H1 (cell line): ENCODE measurements around the gene GOLGA7B. TPM values are rescaled to one million over a fixed set of nuclear protein-coding genes. Genes with fewer than 3 reads are reported as not detected.
A peak's percentile ranks its signal among the peaks of the same experiment; 100 is the strongest.

Source experiments
- CTCF ChIA-PET: fragments of 300-600 bp; sonication (Branson Sonifier 250); formaldehyde crosslinking; loops from one replicate; lab custom pipeline; 2021; ENCODE audit not compliant: partially characterized antibody; lab: Charles Lee
- POLR2A ChIA-PET: fragments of 300-600 bp; sonication (Branson Sonifier 250); formaldehyde crosslinking; loops from one replicate; lab custom pipeline; 2021; ENCODE audit warnings: inconsistent platforms; ENCODE audit not compliant: partially characterized antibody; lab: Charles Lee
- DNase-seq, 2 experiments: peaks; one replicate each; pipeline versions ENCODE4 v3.0.0 to v3.0.0-alpha.2; 2010 to 2022; ENCODE audit warnings: low spot score in 2 of 2, low read depth in 1 of 2, mixed read lengths in 1 of 2
- FAIRE-seq: peaks from 2 replicates; lab custom pipeline; 2011; peaks lifted over from hg19 to GRCh38; lab: Jason Lieb, UNC
- H2AFZ ChIP-seq: 2 replicates; pipeline ENCODE4 v1.8.1; 2012; ENCODE audit warnings: low read length, inconsistent platforms
- H2AK5ac ChIP-seq: 2 replicates; pipeline ENCODE4 v1.6.1; 2013; ENCODE audit warnings: low read depth, low read length
- H2BK120ac ChIP-seq: replicated peaks from 2 replicates; pipeline ENCODE3; 2013; ENCODE audit warnings: low read depth, low read length, inconsistent platforms
- H2BK12ac ChIP-seq: 2 replicates; pipeline ENCODE4 v1.6.1; 2013; ENCODE audit warnings: low read depth, low read length
- H2BK15ac ChIP-seq: 2 replicates; pipeline ENCODE4 v1.6.1; 2013; ENCODE audit warnings: low read length
- H2BK20ac ChIP-seq: 2 replicates; pipeline ENCODE4 v1.6.1; 2013; ENCODE audit warnings: low read length
- H2BK5ac ChIP-seq: 2 replicates; pipeline ENCODE4 v1.6.1; 2013; ENCODE audit warnings: low read depth, low read length
- H3K14ac ChIP-seq: 2 replicates; pipeline ENCODE4 v1.6.1; 2013; ENCODE audit warnings: inconsistent platforms; ENCODE audit not compliant: insufficient read length
- H3K18ac ChIP-seq: 2 replicates; pipeline ENCODE4 v1.6.1; 2013; ENCODE audit warnings: low read length; ENCODE audit errors: extremely low read depth
- H3K23ac ChIP-seq: 2 replicates; pipeline ENCODE4 v1.6.1; 2013; ENCODE audit warnings: inconsistent platforms; ENCODE audit not compliant: insufficient read length
- H3K23me2 ChIP-seq: 2 replicates; pipeline ENCODE4 v1.6.1; 2013; ENCODE audit warnings: low read depth, low read length
- H3K27ac ChIP-seq: 2 replicates; pipeline ENCODE4 v1.6.1; 2011; ENCODE audit warnings: low read depth, low read length, inconsistent platforms
- H3K27me3 ChIP-seq, 4 experiments: replicated peaks in 1 of 4; 1 replicate in 1 of 4; 2 replicates in 3 of 4; pipeline versions ENCODE4 v1.6.1 to v1.8.1; 2011 to 2013; ENCODE audit warnings: low read length in 3 of 4, mild to moderate bottlenecking in 3 of 4, inconsistent platforms in 2 of 4, mixed read lengths in 2 of 4, moderate library complexity in 1 of 4; ENCODE audit not compliant: control insufficient read depth in 3 of 4, insufficient read depth in 3 of 4; ENCODE audit errors: extremely low read depth in 1 of 4
- H3K36me3 ChIP-seq, 4 experiments: 2 replicates each; pipeline versions ENCODE4 v1.6.1 to v1.8.1; 2011 to 2013; ENCODE audit warnings: mild to moderate bottlenecking in 4 of 4, low read length in 3 of 4, moderate library complexity in 2 of 4, control low read depth in 1 of 4, inconsistent platforms in 1 of 4; ENCODE audit not compliant: insufficient read depth in 4 of 4, control insufficient read depth in 2 of 4
- H3K4ac ChIP-seq: replicated peaks from 2 replicates; pipeline ENCODE3; 2013; ENCODE audit warnings: low read length, low read depth, mixed read lengths, inconsistent platforms; ENCODE audit not compliant: insufficient read length
- H3K4me1 ChIP-seq, 4 experiments: replicated peaks in 1 of 4; 1 replicate in 1 of 4; 2 replicates in 3 of 4; pipeline versions ENCODE4 v1.6.1 to v1.8.1; 2011 to 2013; ENCODE audit warnings: low read length in 3 of 4, inconsistent platforms in 2 of 4, mixed read lengths in 1 of 4; ENCODE audit not compliant: insufficient read depth in 4 of 4, control insufficient read depth in 3 of 4
- H3K4me2 ChIP-seq, 2 experiments: 2 replicates each; pipeline versions ENCODE4 v1.6.1 to v1.8.1; 2011 to 2013; ENCODE audit warnings: low read depth in 2 of 2, low read length in 2 of 2, control low read depth in 1 of 2, inconsistent platforms in 1 of 2, mild to moderate bottlenecking in 1 of 2; ENCODE audit not compliant: insufficient read depth in 1 of 2
- H3K4me3 ChIP-seq, 4 experiments: fragments of 200-600, 300-600 bp in 1 of 4; sonication (generic), shearing (Covaris generic), sonication (Bioruptor Twin) in 1 of 4; 2 replicates each; pipeline versions ENCODE4 v1.5.1 to v1.8.1; 2011 to 2016; ENCODE audit warnings: low read length in 4 of 4, low read depth in 3 of 4, control low read depth in 2 of 4, inconsistent platforms in 2 of 4, mild to moderate bottlenecking in 2 of 4, mixed read lengths in 1 of 4, moderate library complexity in 1 of 4; ENCODE audit not compliant: insufficient read depth in 2 of 4; ENCODE audit errors: extremely low read depth in 1 of 4
- H3K56ac ChIP-seq: replicated peaks from 2 replicates; pipeline ENCODE3; 2013; ENCODE audit warnings: low read depth, mild to moderate bottlenecking, mixed read lengths, low read length, inconsistent platforms; ENCODE audit not compliant: insufficient read length
- H3K79me1 ChIP-seq: 2 replicates; pipeline ENCODE4 v1.6.1; 2013; ENCODE audit warnings: low read depth, low read length, control low read depth
- H3K79me2 ChIP-seq, 2 experiments: 2 replicates each; pipeline versions ENCODE4 v1.6.1 to v1.8.1; 2012 to 2013; ENCODE audit warnings: low read length in 2 of 2, mild to moderate bottlenecking in 2 of 2, inconsistent platforms in 1 of 2; ENCODE audit not compliant: insufficient read depth in 2 of 2, control insufficient read depth in 1 of 2
- H3K9ac ChIP-seq, 4 experiments: replicated peaks in 1 of 4; 1 replicate in 1 of 4; 2 replicates in 3 of 4; pipeline versions ENCODE4 v1.6.1 to v1.8.1; 2011 to 2013; ENCODE audit warnings: low read depth in 3 of 4, low read length in 3 of 4, control low read depth in 2 of 4, mild to moderate bottlenecking in 2 of 4, moderate library complexity in 2 of 4, inconsistent platforms in 1 of 4; ENCODE audit errors: extremely low read depth in 1 of 4
- H3K9me3 ChIP-seq, 2 experiments: 2 replicates each; pipeline versions ENCODE4 v1.6.1 to v1.8.1; 2012 to 2013; ENCODE audit warnings: mild to moderate bottlenecking in 2 of 2, moderate library complexity in 2 of 2, control low read depth in 1 of 2, inconsistent platforms in 1 of 2, low read depth in 1 of 2, low read length in 1 of 2, mixed read lengths in 1 of 2; ENCODE audit not compliant: insufficient read depth in 2 of 2
- H4K20me1 ChIP-seq, 2 experiments: replicated peaks in 1 of 2; 2 replicates each; pipeline versions ENCODE3 to v1.8.1; 2011 to 2013; ENCODE audit warnings: inconsistent platforms in 2 of 2, low read length in 2 of 2, mild to moderate bottlenecking in 1 of 2; ENCODE audit not compliant: insufficient read depth in 2 of 2, control insufficient read depth in 1 of 2
- H4K5ac ChIP-seq: 2 replicates; pipeline ENCODE4 v1.6.1; 2013; ENCODE audit warnings: low read length, low read depth, mixed read lengths, inconsistent platforms; ENCODE audit not compliant: insufficient read length
- H4K8ac ChIP-seq: 2 replicates; pipeline ENCODE4 v1.8.0; 2013; ENCODE audit warnings: mild to moderate bottlenecking, moderate library complexity, low read length, inconsistent platforms; ENCODE audit not compliant: insufficient read depth; ENCODE audit errors: extremely low read depth
- H4K91ac ChIP-seq: replicated peaks from 2 replicates; pipeline ENCODE3; 2013; ENCODE audit warnings: low read length, mixed read lengths, inconsistent platforms; ENCODE audit not compliant: insufficient read length
- ATF2 ChIP-seq: IDR thresholded peaks from 2 replicates; pipeline ENCODE4 v1.6.1; 2012; ENCODE audit warnings: low read length, inconsistent platforms
- CBX8 ChIP-seq: fragments of 300-800, 300-1000 bp; sonication (generic); IDR thresholded peaks from 2 replicates; pipeline ENCODE4 v1.7.1; 2016; ENCODE audit warnings: low read depth, low read length, borderline replicate concordance
- CHD2 ChIP-seq: IDR thresholded peaks from 2 replicates; pipeline ENCODE4 v1.6.1; 2012; ENCODE audit warnings: low read length, improper control_type of control experiment
- FOSL1 ChIP-seq: IDR thresholded peaks from 2 replicates; pipeline ENCODE4 v1.6.1; 2011; ENCODE audit warnings: mild to moderate bottlenecking, low read depth, low read length, moderate library complexity; ENCODE audit not compliant: insufficient read depth
- GTF2F1 ChIP-seq: IDR thresholded peaks from 2 replicates; pipeline ENCODE4 v1.6.1; 2012; ENCODE audit warnings: low read depth, low read length, improper control_type of control experiment, borderline replicate concordance
- MAX ChIP-seq: IDR thresholded peaks from 2 replicates; pipeline ENCODE4 v1.6.1; 2012; ENCODE audit warnings: inconsistent platforms
- RAD21 ChIP-seq, 2 experiments: IDR thresholded peaks in 1 of 2; conservative IDR thresholded peaks in 1 of 2; 2 replicates each; pipeline ENCODE4 v1.6.1; 2011; ENCODE audit warnings: low read depth in 2 of 2, low read length in 2 of 2, improper control_type of control experiment in 1 of 2, inconsistent platforms in 1 of 2, mild to moderate bottlenecking in 1 of 2, moderate library complexity in 1 of 2
- RNF2 ChIP-seq: fragments of 200-900, 300-1000 bp; sonication (generic); IDR thresholded peaks from 2 replicates; pipeline ENCODE4 v1.7.1; 2016; ENCODE audit warnings: borderline replicate concordance, low read depth, mild to moderate bottlenecking, antibody characterized with exemption, low read length; ENCODE audit not compliant: poor library complexity, severe bottlenecking; ENCODE audit errors: missing control alignments
- SIRT6 ChIP-seq: IDR thresholded peaks from one replicate; pipeline ENCODE4 v1.7.1; 2012; ENCODE audit warnings: low read length, inconsistent platforms
- SRF ChIP-seq: IDR thresholded peaks from 2 replicates; pipeline ENCODE4 v1.6.1; 2011; ENCODE audit warnings: mild to moderate bottlenecking, low read depth, low read length, moderate library complexity
- TCF12 ChIP-seq: IDR thresholded peaks from 2 replicates; pipeline ENCODE4 v1.6.1; 2011; ENCODE audit warnings: low read depth, mild to moderate bottlenecking, low read length
- WGBS, 2 experiments: shearing (Covaris generic) in 1 of 2; methylation state at CpG; one replicate each; pipeline versions ENCODE4 v1.1.6 to v1.1.7; 2013 to 2015; ENCODE audit warnings: low lambda C conversion rate in 2 of 2, mixed read lengths in 2 of 2, inconsistent platforms in 1 of 2, low coverage in 1 of 2, missing lambda C conversion rate in 1 of 2; ENCODE audit not compliant: insufficient replicate concordance in 2 of 2, insufficient coverage in 1 of 2, insufficient read length in 1 of 2; ENCODE audit errors: extremely low coverage in 1 of 2, missing lambda C conversion rate in 1 of 2; 5-methylcytosine and 5-hydroxymethylcytosine counted together
- polyA plus RNA-seq, 7 experiments: library from polyadenylated mRNA; depleted of rRNA in 3 of 7; stranded (reverse) in 5 of 7; unstranded in 2 of 7; fragments of >200 nt in 5 of 7; fragments of 200-250 nt in 2 of 7; gene quantifications; 1 replicate in 5 of 7; 2 replicates in 1 of 7; 4 replicates in 1 of 7; pipeline versions ENCODE4 v1.2.1 to v1.2.3, GENCODE V29; 2011 to 2013; ENCODE audit warnings: missing spikeins in 2 of 7, mixed read lengths in 2 of 7
- total RNA-seq: library from RNA; stranded (reverse); fragmentation: NEBNext Ultra II Directional; extraction: Animal tissue kit (Norgen Biotek cat#: 25700); gene quantifications from 2 replicates; pipeline ENCODE4 v1.2.1, GENCODE V29; 2021

Gene GOLGA7B
- total and polyA plus RNA-seq, 2 of the 8 experiments (the other 6 are each of a cell fraction or from before 2014, with no cell fraction given): 0.04 to 0.14 TPM

GRCh38 chr10:97914837-97915211, 65.2 kb downstream of the GOLGA7B start:
- Histone ChIP-seq H3K9ac (no peak overlapping the region), H3K4me2 (peak overlapping the region in 1 of 2 experiments; percentile 44; a peak in 2 of 4 replicates), H2BK15ac (no peak overlapping the region), H3K4me3 (no peak overlapping the region), H2AK5ac (no peak overlapping the region), H3K4me1 (peaks cover 0 to 6% (median 1%) of the 10 kb centered on the region in 4 experiments; a peak in 2 of 7 replicates), H3K14ac (no peak overlapping the region), H4K91ac (no peak overlapping the region), H2BK12ac (peak overlapping the region; percentile 31; the same call in 1 of the 2 replicates), H3K36me3 (no peaks in the 10 kb centered on the region), H4K5ac (no peak overlapping the region), H4K8ac (no peak overlapping the region), H3K27ac (no peak overlapping the region), H2BK5ac (no peak overlapping the region; the same call in 1 of the 2 replicates), H3K56ac (no peak overlapping the region), H2BK20ac (no peak overlapping the region), H3K9me3 (no peaks in the 10 kb centered on the region), H3K23ac (no peak overlapping the region), H2AFZ (no peak overlapping the region), H2BK120ac (no peak overlapping the region), H4K20me1 (no peaks in the 10 kb centered on the region), H3K27me3 (peaks cover 0 to 6% (median 1%) of the 10 kb centered on the region in 4 experiments; a peak in 3 of 7 replicates), H3K23me2 (no peaks in the 10 kb centered on the region), H3K18ac (no peak overlapping the region), H3K79me1 (no peaks in the 10 kb centered on the region), H3K4ac (no peak overlapping the region), H3K79me2 (no peaks in the 10 kb centered on the region)
- DNase-seq (peak; percentile 46 to 95), FAIRE-seq (peak; percentile 48)
- 14% methylated on average over 11 of the region's 11 CpGs; no CpG with 5 or more reads in 1 of the 2 experiments for WGBS, 2 experiments
- POLR2A ChIA-PET: no interaction called here
- CTCF ChIA-PET: interaction anchor here (0.5 to 10.6 kb wide), 41 partner anchors 9 to 522 kb away, joined by 3 to 246 read pairs (median 5); partner anchors contain the start of gene CRTAC1
- TF ChIP-seq FOSL1 (no peak), CBX8 (no peak), RNF2 (no peak), CHD2 (peak; percentile 67; the same call in 1 of the 2 replicates), SRF (no peak), TCF12 (no peak), SIRT6 (no peak), RAD21 (IDR thresholded peaks at IDR 0.05 in 1 of 2, conservative IDR thresholded peaks at IDR 0.05 in 1 of 2; ENCODE audit: low read depth in 2 of 2, low read length in 2 of 2) (peak; percentile 99), ATF2 (no peak), MAX (no peak), GTF2F1 (no peak)
